ENCODE data around the gene ULK2.

GRCh38 chr17:19915245-19915978 lies 47.7 kb upstream of the ULK2 start:
- TF ChIP-seq CTCF (IDR thresholded peaks at IDR 0.05; ENCODE audit: low read depth, low read length) (no peak), POLR2A (IDR thresholded peaks at IDR 0.05; ENCODE audit: extremely low read depth, insufficient read length) (no peak), MAX (IDR thresholded peaks at IDR 0.05; ENCODE audit: low read depth, low read length) (no peak)

All from NB4 (cell line).